A549 (cell line): ENCODE measurements around the gene ANKK1.

ENCODE experiments used
- BHLHE40 ChIP-seq: IDR thresholded peaks from 2 replicates; pipeline ENCODE4 v1.6.1; 2012; ENCODE audit warnings: low read depth, low read length, inconsistent platforms
- CHD2 ChIP-seq: fragments of 150-350 bp; IDR thresholded peaks from 2 replicates; pipeline ENCODE4 v1.6.1; 2014; ENCODE audit warnings: low read length; ENCODE audit not compliant: partially characterized antibody
- CHD4 ChIP-seq: fragments of 200-600 bp; sonication (generic); IDR thresholded peaks from 2 replicates; pipeline ENCODE4 v1.6.1; 2016; ENCODE audit warnings: antibody characterized with exemption, mild to moderate bottlenecking, borderline replicate concordance
- CTCF ChIP-seq: fragments of >200 bp; sonication (Bioruptor Twin); formaldehyde crosslinking; IDR thresholded peaks from 3 replicates; pipeline ENCODE4 v1.5.1; 2016
- EP300 ChIP-seq, 2 experiments: fragments of >200 bp; sonication (Bioruptor Twin); formaldehyde crosslinking; IDR thresholded peaks; 2 replicates in 1 of 2; 3 replicates in 1 of 2; pipeline ENCODE4 v1.6.1; 2016 to 2017
- MAFK ChIP-seq: fragments of 450-650 bp; IDR thresholded peaks from 2 replicates; pipeline ENCODE4 v1.6.1; 2014; ENCODE audit not compliant: partially characterized antibody
- MAX ChIP-seq: IDR thresholded peaks from 2 replicates; pipeline ENCODE4 v1.6.1; 2012
- PBX3 ChIP-seq: IDR thresholded peaks from 2 replicates; pipeline ENCODE4 v1.6.1; 2012
- POLR2A ChIP-seq: IDR thresholded peaks from 2 replicates; pipeline ENCODE4 v1.6.1; 2012; ENCODE audit warnings: mild to moderate bottlenecking, low read length
- RAD21 ChIP-seq, 2 experiments: fragments of >200 bp in 1 of 2; sonication (Bioruptor Twin) in 1 of 2; formaldehyde crosslinking in 1 of 2; IDR thresholded peaks in 1 of 2; conservative IDR thresholded peaks in 1 of 2; 2 replicates in 1 of 2; 3 replicates in 1 of 2; pipeline ENCODE4 v1.6.1; 2012 to 2018; ENCODE audit warnings: inconsistent platforms in 1 of 2
- RCOR1 ChIP-seq: fragments of 150-350 bp; IDR thresholded peaks from 2 replicates; pipeline ENCODE4 v1.6.1; 2014; ENCODE audit warnings: antibody characterized with exemption, low read length, low read depth
- SMC3 ChIP-seq: fragments of >200 bp; sonication (Bioruptor Twin); formaldehyde crosslinking; IDR thresholded peaks from 3 replicates; pipeline ENCODE4 v1.6.1; 2018; ENCODE audit warnings: inconsistent platforms
- TF ChIP-seq, protein P1 (sequence below): fragments of 200-600 bp; sonication (generic); IDR thresholded peaks from 2 replicates; pipeline ENCODE4 v1.6.1; 2016; ENCODE audit warnings: antibody characterized with exemption, mild to moderate bottlenecking, moderate library complexity
- TF ChIP-seq, protein P2 (sequence below): fragments of 150-350 bp; IDR thresholded peaks from 2 replicates; pipeline ENCODE4 v1.6.1; 2014; ENCODE audit warnings: low read depth, mild to moderate bottlenecking, low read length

- TF ChIP-seq POLR2A = no peak
- TF ChIP-seq CHD4 = no peak
- TF ChIP-seq BHLHE40 = no peak
- TF ChIP-seq, protein P1, sequence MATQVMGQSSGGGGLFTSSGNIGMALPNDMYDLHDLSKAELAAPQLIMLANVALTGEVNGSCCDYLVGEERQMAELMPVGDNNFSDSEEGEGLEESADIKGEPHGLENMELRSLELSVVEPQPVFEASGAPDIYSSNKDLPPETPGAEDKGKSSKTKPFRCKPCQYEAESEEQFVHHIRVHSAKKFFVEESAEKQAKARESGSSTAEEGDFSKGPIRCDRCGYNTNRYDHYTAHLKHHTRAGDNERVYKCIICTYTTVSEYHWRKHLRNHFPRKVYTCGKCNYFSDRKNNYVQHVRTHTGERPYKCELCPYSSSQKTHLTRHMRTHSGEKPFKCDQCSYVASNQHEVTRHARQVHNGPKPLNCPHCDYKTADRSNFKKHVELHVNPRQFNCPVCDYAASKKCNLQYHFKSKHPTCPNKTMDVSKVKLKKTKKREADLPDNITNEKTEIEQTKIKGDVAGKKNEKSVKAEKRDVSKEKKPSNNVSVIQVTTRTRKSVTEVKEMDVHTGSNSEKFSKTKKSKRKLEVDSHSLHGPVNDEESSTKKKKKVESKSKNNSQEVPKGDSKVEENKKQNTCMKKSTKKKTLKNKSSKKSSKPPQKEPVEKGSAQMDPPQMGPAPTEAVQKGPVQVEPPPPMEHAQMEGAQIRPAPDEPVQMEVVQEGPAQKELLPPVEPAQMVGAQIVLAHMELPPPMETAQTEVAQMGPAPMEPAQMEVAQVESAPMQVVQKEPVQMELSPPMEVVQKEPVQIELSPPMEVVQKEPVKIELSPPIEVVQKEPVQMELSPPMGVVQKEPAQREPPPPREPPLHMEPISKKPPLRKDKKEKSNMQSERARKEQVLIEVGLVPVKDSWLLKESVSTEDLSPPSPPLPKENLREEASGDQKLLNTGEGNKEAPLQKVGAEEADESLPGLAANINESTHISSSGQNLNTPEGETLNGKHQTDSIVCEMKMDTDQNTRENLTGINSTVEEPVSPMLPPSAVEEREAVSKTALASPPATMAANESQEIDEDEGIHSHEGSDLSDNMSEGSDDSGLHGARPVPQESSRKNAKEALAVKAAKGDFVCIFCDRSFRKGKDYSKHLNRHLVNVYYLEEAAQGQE = no peak
- TF ChIP-seq CTCF = no peak
- TF ChIP-seq PBX3 = no peak
- TF ChIP-seq CHD2 = no peak
- TF ChIP-seq RCOR1 = no peak
- TF ChIP-seq MAX = no peak
- TF ChIP-seq SMC3 = no peak
- TF ChIP-seq RAD21 (conservative IDR thresholded peaks at IDR 0.05 in 1 of 2, IDR thresholded peaks at IDR 0.05 in 1 of 2) = no peak
- TF ChIP-seq, protein P2, sequence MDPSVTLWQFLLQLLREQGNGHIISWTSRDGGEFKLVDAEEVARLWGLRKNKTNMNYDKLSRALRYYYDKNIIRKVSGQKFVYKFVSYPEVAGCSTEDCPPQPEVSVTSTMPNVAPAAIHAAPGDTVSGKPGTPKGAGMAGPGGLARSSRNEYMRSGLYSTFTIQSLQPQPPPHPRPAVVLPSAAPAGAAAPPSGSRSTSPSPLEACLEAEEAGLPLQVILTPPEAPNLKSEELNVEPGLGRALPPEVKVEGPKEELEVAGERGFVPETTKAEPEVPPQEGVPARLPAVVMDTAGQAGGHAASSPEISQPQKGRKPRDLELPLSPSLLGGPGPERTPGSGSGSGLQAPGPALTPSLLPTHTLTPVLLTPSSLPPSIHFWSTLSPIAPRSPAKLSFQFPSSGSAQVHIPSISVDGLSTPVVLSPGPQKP = no peak
- no peak for TF ChIP-seq EP300 (IDR thresholded peaks at IDR 0.05)
- no peak for TF ChIP-seq MAFK
Observed at GRCh38 chr11:113446938-113447337, 59.4 kb downstream of the ANKK1 start.
